Uterus (tissue), 4 donors: ENCODE results near the gene C16orf74. TPM values are rescaled to one million over a fixed set of nuclear protein-coding genes. Genes with fewer than 3 reads are reported as not detected.

Experiments used
- DNase-seq, 2 donors: peaks; one replicate each; pipeline ENCODE4 v3.0.0-alpha.2; 2019 to 2020
- H3K27ac ChIP-seq, 2 donors: fragments of 200-600 bp; sonication (generic); 1 replicate in 1 of 2; 2 replicates in 1 of 2; pipeline ENCODE4 v1.5.1; 2016 to 2018
- H3K27me3 ChIP-seq, 2 donors: fragments of 200-600 bp; sonication (generic); one replicate each; pipeline ENCODE4 v1.5.1; 2018 to 2019; ENCODE audit warnings: control low read depth in 1 of 2
- H3K36me3 ChIP-seq, 2 donors: fragments of 200-600 bp; sonication (generic); one replicate each; pipeline ENCODE4 v1.5.1; 2019; ENCODE audit warnings: control low read depth in 1 of 2
- H3K4me1 ChIP-seq, 2 donors: fragments of 200-600 bp; sonication (generic); one replicate each; pipeline ENCODE4 v1.5.1; 2018 to 2019; ENCODE audit warnings: control low read depth in 1 of 2
- H3K4me3 ChIP-seq, 2 donors: fragments of 200-600 bp; sonication (generic); 1 replicate in 1 of 2; 2 replicates in 1 of 2; pipeline ENCODE4 v1.5.1; 2018 to 2019; ENCODE audit warnings: mild to moderate bottlenecking in 1 of 2
- H3K9me3 ChIP-seq, 2 donors: fragments of 200-600 bp; sonication (generic); one replicate each; pipeline ENCODE4 v1.5.1; 2019; ENCODE audit warnings: control low read depth in 1 of 2
- CTCF ChIP-seq, 4 experiments: fragments of 200-600 bp in 2 of 4; fragments of 450-650 bp in 2 of 4; sonication (generic) in 2 of 4; IDR thresholded peaks; one replicate each; pipeline ENCODE4 v1.5.1; 2016 to 2019; ENCODE audit warnings: antibody characterized with exemption in 4 of 4, mild to moderate bottlenecking in 2 of 4, moderate library complexity in 1 of 4
- POLR2A ChIP-seq, 2 donors: fragments of 450-650 bp; IDR thresholded peaks; one replicate each; pipeline ENCODE4 v1.6.1; 2016; ENCODE audit warnings: antibody characterized with exemption in 2 of 2, mild to moderate bottlenecking in 1 of 2, moderate library complexity in 1 of 2
- intact Hi-C: fragments of 100-400 bp; cut with DNase I; formaldehyde crosslinking; loops from one replicate; pipeline ENCODE4 v1.15.1; 2023; ENCODE audit warnings: low total_unique reads
- total RNA-seq, 4 donors: library from RNA; depleted of rRNA in 3 of 4; stranded (reverse); fragments of >200 nt in 3 of 4; gene quantifications; one replicate each; pipeline versions ENCODE4 v1.1.0 to v1.2.4, GENCODE V29; 2014 to 2023
- donor health status: DM: yes; HTN: yes; CAD: no.

Gene C16orf74
- total RNA-seq, 4 donors from 2014 or later: 2.5 to 6.4 TPM; not detected in 2

GRCh38 chr16:85768199-85768598 is 17.3 kb upstream of the C16orf74 start:
- TF ChIP-seq POLR2A (IDR thresholded peaks at IDR 0.05) (no peak), CTCF (IDR thresholded peaks at IDR 0.05) (no peak)
- intact Hi-C loops: no loop called here
- H3K4me3 ChIP-seq: no peak overlapping the region

GRCh38 chr16:85767531-85767930 is 16.6 kb upstream of the C16orf74 start:
- Histone ChIP-seq H3K36me3 (no peaks in the 10 kb centered on the region), H3K4me1 (no peaks in the 10 kb centered on the region), H3K27ac (no peak overlapping the region), H3K9me3 (no peaks in the 10 kb centered on the region), H3K27me3 (no peaks in the 10 kb centered on the region), H3K4me3 (no peak overlapping the region)
- no peak for DNase-seq
- intact Hi-C loops: no loop called here
- TF ChIP-seq POLR2A (IDR thresholded peaks at IDR 0.05): no peak
- TF ChIP-seq CTCF (IDR thresholded peaks at IDR 0.05): no peak

More at GRCh38 chr16:85768199-85768598, 17.3 kb upstream of the C16orf74 start:
- no peaks in the 10 kb centered on the region for H3K4me1 ChIP-seq
- no peak overlapping the region for H3K27ac ChIP-seq
- no peak for DNase-seq
- H3K9me3 ChIP-seq: no peaks in the 10 kb centered on the region
- no peaks in the 10 kb centered on the region for H3K36me3 ChIP-seq
- no peaks in the 10 kb centered on the region for H3K27me3 ChIP-seq

GRCh38 chr16:85765767-85766166 is 14.9 kb upstream of the C16orf74 start:
- no peaks in the 10 kb centered on the region for H3K27me3 ChIP-seq
- no peaks in the 10 kb centered on the region for H3K9me3 ChIP-seq
- H3K36me3 ChIP-seq: no peaks in the 10 kb centered on the region
- H3K27ac ChIP-seq: no peak overlapping the region
- TF ChIP-seq CTCF (IDR thresholded peaks at IDR 0.05) (no peak), POLR2A (IDR thresholded peaks at IDR 0.05) (no peak)
- no peak overlapping the region for H3K4me3 ChIP-seq
- H3K4me1 ChIP-seq: no peaks in the 10 kb centered on the region
- no peak for DNase-seq
- intact Hi-C loops: no loop called here

- H3K4me1 ChIP-seq: no peaks in the 10 kb centered on the region
- H3K36me3 ChIP-seq: no peaks in the 10 kb centered on the region
- no peak overlapping the region for H3K27ac ChIP-seq
- H3K4me3 ChIP-seq: no peak overlapping the region
- intact Hi-C loops: no loop called here
- TF ChIP-seq POLR2A (IDR thresholded peaks at IDR 0.05): no peak
- no peak for TF ChIP-seq CTCF (IDR thresholded peaks at IDR 0.05)
- no peaks in the 10 kb centered on the region for H3K9me3 ChIP-seq
- no peak for DNase-seq
- H3K27me3 ChIP-seq: no peaks in the 10 kb centered on the region
Observed at GRCh38 chr16:85765211-85765610, 14.3 kb upstream of the C16orf74 start.

GRCh38 chr16:85763616-85764015 is 12.7 kb upstream of the C16orf74 start:
- Histone ChIP-seq H3K9me3 (no peaks in the 10 kb centered on the region), H3K4me3 (no peak overlapping the region), H3K27me3 (no peaks in the 10 kb centered on the region), H3K36me3 (no peaks in the 10 kb centered on the region), H3K4me1 (no peaks in the 10 kb centered on the region), H3K27ac (no peak overlapping the region)
- intact Hi-C loops: no loop called here
- no peak for DNase-seq
- TF ChIP-seq CTCF (IDR thresholded peaks at IDR 0.05): no peak
- no peak for TF ChIP-seq POLR2A (IDR thresholded peaks at IDR 0.05)
